ENCODE results near the gene GRID1. TPM values are rescaled to one million over a fixed set of nuclear protein-coding genes. Genes with fewer than 3 reads are reported as not detected.
"Not testable (repeated sequence)": the region's sequence is repeated elsewhere in the genome, so short reads cannot be mapped to it uniquely, and the experiment has no call there.

The GRID1 gene
- total and polyA plus RNA-seq, 2 donors, result 2.4 to 3.9 TPM

DNA sequence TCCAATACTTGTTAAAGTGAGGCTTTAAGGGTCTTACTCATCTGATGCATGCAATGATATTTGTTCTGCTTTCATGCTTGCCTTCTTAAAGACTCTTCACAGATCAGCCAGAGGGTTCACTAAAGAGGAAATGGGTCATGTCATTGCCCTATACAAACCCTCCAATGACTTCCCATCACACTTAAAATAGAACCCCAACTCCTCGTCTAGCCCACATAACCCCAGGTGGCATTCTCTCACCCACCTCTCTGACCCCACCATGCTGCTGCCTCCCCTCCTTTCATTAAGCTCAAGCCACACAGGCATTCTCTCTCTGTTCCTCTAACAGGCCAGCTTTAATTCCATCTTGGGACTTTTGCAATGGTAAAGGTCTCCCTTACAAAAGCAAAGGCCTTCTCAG, 253.6 kb downstream of the GRID1 start:
- 51% methylated on average over 1 of the region's 1 CpG for WGBS
- Histone ChIP-seq H3K27ac (ENCODE audit: low read depth) (no peak overlapping the region), H3K4me3 (ENCODE audit: low read depth, low read length) (no peak overlapping the region), H3K4me1 (ENCODE audit: insufficient read depth) (no peaks in the 10 kb centered on the region), H3K36me3 (ENCODE audit: insufficient read depth) (no peaks in the 10 kb centered on the region)
- DNase-seq (ENCODE audit: extremely low spot score), result no peak

DNA sequence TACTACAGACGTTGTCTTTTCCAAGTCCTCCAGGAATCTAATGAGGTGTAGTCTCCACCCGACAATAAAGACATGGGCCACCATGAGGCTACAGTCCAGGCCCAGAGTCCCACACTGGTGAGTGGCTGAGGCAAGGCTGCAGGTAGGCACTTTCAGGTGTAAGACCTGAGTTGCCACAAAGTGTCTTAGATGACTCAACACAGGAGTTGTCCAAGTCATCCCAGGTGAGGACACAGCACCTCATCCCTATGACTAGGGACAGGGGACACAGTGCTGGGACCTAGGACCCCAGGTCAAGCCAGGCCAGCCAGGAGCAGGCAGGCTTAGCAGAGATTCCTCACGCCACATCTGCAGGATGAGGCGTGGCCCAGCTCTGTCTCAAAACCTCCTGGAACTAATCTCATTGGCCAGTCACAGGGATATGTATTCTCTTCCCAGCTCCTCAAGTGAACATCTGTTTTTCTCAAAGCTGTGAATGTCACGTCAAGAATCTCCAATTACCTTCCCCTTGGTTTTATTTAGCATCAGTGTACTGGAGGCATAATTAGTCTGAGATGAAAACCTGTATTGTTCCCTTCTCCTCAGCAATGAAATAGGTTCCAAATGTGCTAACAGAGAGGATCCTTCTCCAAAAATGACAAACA, 254.6 kb downstream of the GRID1 start:
- DNase-seq (ENCODE audit: extremely low spot score), result no peak
- H3K36me3 ChIP-seq (ENCODE audit: insufficient read depth), result no peaks in the 10 kb centered on the region
- no peaks in the 10 kb centered on the region for H3K4me1 ChIP-seq (ENCODE audit: insufficient read depth)
- H3K4me3 ChIP-seq (ENCODE audit: low read depth, low read length), result no peak overlapping the region
- WGBS, result 63% methylated on average over 5 of the region's 5 CpGs
- no peak overlapping the region for H3K27ac ChIP-seq (ENCODE audit: low read depth)

DNA sequence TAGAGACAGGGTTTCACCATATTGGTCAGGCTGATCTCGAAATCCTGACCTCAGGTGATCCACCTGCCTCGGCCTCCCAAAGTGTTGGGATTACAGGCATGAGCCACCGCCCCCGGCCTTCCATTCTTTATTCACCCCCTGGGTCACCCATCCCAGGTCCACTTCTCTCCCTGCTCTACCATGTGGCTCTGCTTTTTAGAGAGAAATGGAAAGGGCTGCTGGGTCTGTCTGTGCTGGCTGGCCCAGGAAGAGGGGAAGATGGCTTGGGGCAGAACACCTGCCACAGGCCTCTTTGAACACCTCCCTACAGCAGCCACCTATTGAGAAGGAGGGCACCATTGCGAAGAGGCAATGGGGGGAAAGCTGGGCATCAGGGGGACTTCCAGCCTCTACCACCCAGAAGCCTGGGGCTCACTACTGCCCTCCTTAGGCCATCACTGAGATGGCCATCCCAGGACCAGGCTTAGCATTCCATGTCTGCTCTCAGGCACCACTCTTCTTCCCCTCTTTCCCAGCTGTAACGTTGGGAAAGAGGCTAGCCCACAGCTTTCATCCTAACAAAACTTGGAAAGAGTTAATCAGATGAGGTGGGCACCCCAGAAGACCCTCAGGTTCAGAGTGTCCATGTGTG, 256.3 kb downstream of the GRID1 start:
- DNase-seq (ENCODE audit: extremely low spot score), result no peak
- no peak overlapping the region for H3K27ac ChIP-seq (ENCODE audit: low read depth)
- H3K36me3 ChIP-seq (ENCODE audit: insufficient read depth), result no peaks in the 10 kb centered on the region
- no peak overlapping the region for H3K4me3 ChIP-seq (ENCODE audit: low read depth, low read length)
- 78% methylated on average over 6 of the region's 6 CpGs for WGBS
- H3K4me1 ChIP-seq (ENCODE audit: insufficient read depth), result no peaks in the 10 kb centered on the region

DNA sequence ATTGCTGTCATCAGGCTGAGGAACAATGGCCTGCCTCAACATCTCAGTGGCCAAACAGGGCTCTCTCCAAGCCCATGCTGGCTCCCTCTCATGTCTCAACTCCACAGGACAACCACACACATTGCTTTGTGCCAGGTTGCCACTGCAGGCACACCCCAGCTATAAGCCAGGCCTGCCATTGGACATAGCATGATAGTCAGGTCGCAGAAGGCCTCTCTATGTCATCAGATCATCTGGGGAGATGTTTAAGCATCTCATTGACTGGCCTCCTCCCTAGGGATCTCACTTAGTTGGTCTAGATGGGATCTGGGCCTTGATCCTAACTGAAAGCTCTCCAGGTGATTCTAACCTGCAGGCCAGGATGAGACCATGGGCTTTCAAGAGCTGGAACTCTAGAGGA, 257.2 kb downstream of the GRID1 start:
- 83% methylated on average over 1 of the region's 1 CpG for WGBS

DNA sequence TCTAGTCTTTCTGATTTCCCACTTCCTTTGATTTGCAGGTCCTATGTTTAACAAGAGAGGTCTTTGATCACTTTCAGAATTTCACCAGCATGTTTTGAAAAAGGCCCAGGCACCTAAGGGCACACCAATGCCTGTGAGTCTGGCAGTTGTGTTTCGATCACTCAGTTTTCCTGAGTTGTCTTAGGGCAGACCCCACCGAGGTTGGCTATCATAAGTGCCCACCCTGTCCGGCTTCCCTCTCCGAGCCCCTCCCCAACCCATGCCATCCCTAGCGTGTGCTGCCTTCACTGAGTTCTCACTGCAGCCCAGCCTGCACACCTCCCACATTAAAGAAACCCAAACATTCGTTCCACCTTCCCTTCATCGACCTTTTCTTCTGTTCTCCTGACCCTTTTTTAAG, 257.9 kb downstream of the GRID1 start:
- WGBS, result 79% methylated on average over 7 of the region's 7 CpGs
- Histone ChIP-seq H3K27ac (ENCODE audit: low read depth) (no peak overlapping the region), H3K4me3 (ENCODE audit: low read depth, low read length) (no peak overlapping the region), H3K36me3 (ENCODE audit: insufficient read depth) (no peaks in the 10 kb centered on the region), H3K4me1 (ENCODE audit: insufficient read depth) (no peaks in the 10 kb centered on the region)
- DNase-seq (ENCODE audit: extremely low spot score), result no peak

More for the DNA sequence above, 257.2 kb downstream of the GRID1 start:
- Histone ChIP-seq H3K4me3 (ENCODE audit: low read depth, low read length) (no peak overlapping the region), H3K4me1 (ENCODE audit: insufficient read depth) (no peaks in the 10 kb centered on the region), H3K36me3 (ENCODE audit: insufficient read depth) (no peaks in the 10 kb centered on the region), H3K27ac (ENCODE audit: low read depth) (no peak overlapping the region)
- DNase-seq (ENCODE audit: extremely low spot score), result no peak

DNA sequence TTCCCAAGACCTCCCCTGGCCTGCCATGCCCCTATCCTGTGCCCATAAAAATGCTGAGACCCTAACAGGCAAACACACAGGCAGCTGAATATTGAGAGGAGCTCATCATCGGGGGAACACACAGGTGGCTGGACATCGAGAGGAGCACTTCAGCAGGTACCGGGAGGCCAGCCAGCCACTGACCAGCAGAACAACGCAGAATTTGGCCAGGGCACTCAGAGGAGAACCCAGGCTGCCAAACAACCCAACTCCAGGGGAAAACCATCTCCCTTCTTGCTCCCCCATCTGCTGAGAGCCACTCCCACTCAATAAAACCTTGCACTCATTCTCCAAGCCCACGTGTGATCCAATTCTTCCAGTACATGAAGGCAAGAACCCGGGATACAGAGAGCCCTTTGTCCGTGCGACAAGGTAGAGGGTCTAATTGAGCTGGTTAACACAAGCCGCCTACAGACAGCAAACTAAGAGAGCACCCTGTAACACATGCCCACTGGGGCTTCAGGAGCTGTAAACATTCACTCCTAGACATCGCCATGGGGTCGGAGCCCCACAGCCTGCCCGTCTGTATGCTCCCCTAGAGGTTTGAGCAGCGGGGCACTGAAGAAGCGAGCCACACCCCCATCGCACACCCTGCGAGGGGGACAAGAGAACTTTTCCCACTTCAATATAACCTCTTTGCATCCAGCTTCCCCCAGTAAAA, 258.8 kb downstream of the GRID1 start:
- 68% methylated on average over 16 of the region's 16 CpGs for WGBS
- H3K4me3 ChIP-seq (ENCODE audit: low read depth, low read length); DNase-seq (ENCODE audit: extremely low spot score); H3K27ac ChIP-seq (ENCODE audit: low read depth); H3K36me3 ChIP-seq (ENCODE audit: insufficient read depth); H3K4me1 ChIP-seq (ENCODE audit: insufficient read depth): not testable (repeated sequence)

DNA sequence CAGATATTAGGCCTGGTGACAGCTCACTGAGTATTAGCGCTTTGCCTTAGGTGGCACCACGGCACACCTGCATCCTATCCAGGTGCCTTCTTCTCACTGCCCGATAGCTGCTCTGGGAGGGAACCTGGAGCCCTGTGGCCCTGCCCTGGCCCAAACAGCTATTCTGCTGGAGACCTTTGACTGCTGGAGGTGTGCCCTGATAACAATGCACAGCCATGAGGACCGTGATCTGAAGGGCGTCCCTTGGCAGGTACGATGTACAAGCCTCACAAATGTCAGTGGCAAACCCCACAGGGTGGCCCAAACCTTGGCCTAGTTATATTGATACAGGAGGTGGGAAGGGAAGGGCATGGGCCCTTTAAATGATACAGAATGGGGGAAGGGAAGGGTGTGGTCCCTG, 259.5 kb downstream of the GRID1 start:
- DNase-seq (ENCODE audit: extremely low spot score), result no peak
- 95% methylated on average over 6 of the region's 6 CpGs for WGBS

DNA sequence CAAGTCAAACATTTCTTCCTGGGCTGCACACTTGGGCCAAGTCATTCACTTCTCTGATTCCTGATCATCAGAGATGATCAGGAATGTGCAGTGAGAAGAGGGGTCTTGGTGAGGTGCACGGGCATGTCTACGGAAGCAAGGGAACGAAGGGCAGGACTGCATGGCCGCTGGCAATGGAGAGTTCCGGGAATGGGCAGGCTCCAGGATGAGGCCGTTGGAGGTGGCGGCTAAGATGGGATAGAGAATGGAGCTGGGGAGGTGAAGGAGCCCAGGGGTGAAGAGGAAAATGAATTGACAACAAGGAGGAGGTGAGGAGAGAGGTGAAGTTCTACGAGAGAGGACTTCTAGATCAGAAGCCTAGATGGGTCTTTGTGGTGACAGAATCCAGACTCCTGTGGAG, 260.0 kb downstream of the GRID1 start:
- 92% methylated on average over 8 of the region's 8 CpGs for WGBS
- Histone ChIP-seq H3K4me3 (ENCODE audit: low read depth, low read length) (no peak overlapping the region), H3K27ac (ENCODE audit: low read depth) (no peak overlapping the region), H3K36me3 (ENCODE audit: insufficient read depth) (no peaks in the 10 kb centered on the region), H3K4me1 (ENCODE audit: insufficient read depth) (no peaks in the 10 kb centered on the region)
- no peak for DNase-seq (ENCODE audit: extremely low spot score)

More for the DNA sequence above, 259.5 kb downstream of the GRID1 start:
- no peak overlapping the region for H3K27ac ChIP-seq (ENCODE audit: low read depth)
- no peak overlapping the region for H3K4me3 ChIP-seq (ENCODE audit: low read depth, low read length)
- no peaks in the 10 kb centered on the region for H3K4me1 ChIP-seq (ENCODE audit: insufficient read depth)
- no peaks in the 10 kb centered on the region for H3K36me3 ChIP-seq (ENCODE audit: insufficient read depth)

DNA sequence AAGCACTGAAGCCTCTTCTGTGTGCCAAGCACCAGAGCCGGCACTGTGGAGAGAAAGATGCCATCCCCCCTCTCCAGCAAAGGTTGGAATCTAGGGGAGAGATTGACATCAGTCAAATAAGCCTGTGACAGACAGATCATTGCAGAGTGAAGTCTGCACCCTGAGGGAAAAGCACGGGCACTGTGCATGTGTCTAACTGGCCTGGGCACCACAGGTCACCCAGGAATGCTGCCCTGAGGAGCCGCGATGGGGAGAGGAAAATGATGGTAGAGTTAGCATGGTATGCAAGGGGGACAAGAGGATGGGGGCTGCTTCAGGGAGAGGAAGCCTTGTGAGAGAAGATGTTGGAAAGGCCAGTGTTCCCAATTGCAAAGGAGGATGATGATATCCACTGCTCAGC, 261.0 kb downstream of the GRID1 start:
- no peak for DNase-seq (ENCODE audit: extremely low spot score)
- H3K4me3 ChIP-seq (ENCODE audit: low read depth, low read length), result no peak overlapping the region
- WGBS, result 90% methylated on average over 4 of the region's 4 CpGs
- no peak overlapping the region for H3K27ac ChIP-seq (ENCODE audit: low read depth)
- no peaks in the 10 kb centered on the region for H3K4me1 ChIP-seq (ENCODE audit: insufficient read depth)
- H3K36me3 ChIP-seq (ENCODE audit: insufficient read depth), result no peaks in the 10 kb centered on the region

DNA sequence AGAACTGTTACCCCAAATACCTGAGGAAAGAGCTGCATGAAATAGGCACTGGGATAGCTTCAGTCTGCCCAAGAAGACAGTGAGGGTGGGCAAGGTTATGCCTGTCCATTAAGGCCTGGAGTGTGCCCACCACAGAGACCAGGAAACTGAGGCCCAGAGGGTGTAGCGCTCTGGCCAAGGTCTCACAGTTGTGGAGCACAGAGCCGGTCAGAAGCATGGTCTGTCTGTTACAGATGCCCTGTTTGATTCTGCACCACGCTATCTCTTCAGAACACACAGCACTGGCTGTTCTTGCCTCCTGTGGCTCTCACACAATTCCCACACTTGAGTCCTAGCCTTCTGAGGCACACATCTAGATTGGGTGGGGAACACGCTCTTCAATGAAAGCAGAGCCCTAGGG, 261.4 kb downstream of the GRID1 start:
- H3K36me3 ChIP-seq (ENCODE audit: insufficient read depth), result no peaks in the 10 kb centered on the region
- H3K4me3 ChIP-seq (ENCODE audit: low read depth, low read length), result no peak overlapping the region
- DNase-seq (ENCODE audit: extremely low spot score), result no peak
- WGBS, result 87% methylated on average over 4 of the region's 4 CpGs
- H3K4me1 ChIP-seq (ENCODE audit: insufficient read depth), result no peaks in the 10 kb centered on the region
- no peak overlapping the region for H3K27ac ChIP-seq (ENCODE audit: low read depth)

DNA sequence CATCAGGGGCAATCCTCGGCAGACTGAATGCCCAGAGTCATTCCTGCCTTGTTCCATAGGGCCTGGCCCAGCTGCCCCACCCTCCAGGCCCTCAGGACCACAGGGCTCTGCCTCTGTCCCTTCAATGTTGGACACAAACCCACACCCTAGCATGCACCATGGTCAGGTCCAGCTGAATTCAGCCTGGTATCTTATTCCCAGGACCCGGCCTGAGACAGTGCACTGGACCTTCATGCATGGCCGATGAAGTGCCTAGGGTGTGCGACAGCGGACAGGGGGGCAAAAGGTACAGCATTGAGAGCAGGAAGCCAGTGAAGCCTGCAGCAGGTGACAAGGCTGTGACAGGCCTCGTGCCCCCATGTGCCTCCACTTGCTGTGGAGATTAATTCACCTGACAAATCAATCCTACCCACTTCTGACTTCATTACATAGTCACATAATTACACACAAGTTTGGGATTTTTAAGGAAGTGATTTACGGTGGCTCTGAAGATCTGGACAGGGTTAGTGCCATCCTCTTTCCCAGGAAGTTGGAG, 261.9 kb downstream of the GRID1 start:
- Histone ChIP-seq H3K27ac (ENCODE audit: low read depth) (no peak overlapping the region), H3K4me1 (ENCODE audit: insufficient read depth) (no peaks in the 10 kb centered on the region), H3K4me3 (ENCODE audit: low read depth, low read length) (no peak overlapping the region), H3K36me3 (ENCODE audit: insufficient read depth) (no peaks in the 10 kb centered on the region)
- DNase-seq (ENCODE audit: extremely low spot score), result no peak
- WGBS, result 90% methylated on average over 7 of the region's 7 CpGs

DNA sequence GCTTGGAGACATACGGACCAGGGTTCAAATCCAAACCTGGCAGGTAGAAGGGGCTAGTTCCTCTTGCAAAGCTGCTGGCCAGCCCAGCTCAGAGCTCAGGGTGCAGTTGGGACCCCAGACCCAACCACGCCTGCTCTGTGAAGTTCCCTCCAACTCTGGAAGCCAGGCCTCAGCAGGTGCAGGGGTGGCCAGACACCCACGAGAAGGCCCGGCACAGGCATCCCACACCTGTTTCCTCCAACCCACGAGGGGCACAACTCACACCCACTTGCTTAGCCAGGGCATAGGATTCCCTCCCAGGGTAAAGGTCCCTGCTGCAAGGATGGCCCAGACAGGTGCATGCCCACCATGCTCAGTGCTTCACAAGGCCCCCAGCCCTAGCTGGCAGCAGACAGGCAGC, 262.4 kb downstream of the GRID1 start:
- 86% methylated on average over 5 of the region's 5 CpGs for WGBS
- H3K4me3 ChIP-seq (ENCODE audit: low read depth, low read length), result no peak overlapping the region
- no peaks in the 10 kb centered on the region for H3K36me3 ChIP-seq (ENCODE audit: insufficient read depth)
- no peaks in the 10 kb centered on the region for H3K4me1 ChIP-seq (ENCODE audit: insufficient read depth)
- DNase-seq (ENCODE audit: extremely low spot score), result no peak
- no peak overlapping the region for H3K27ac ChIP-seq (ENCODE audit: low read depth)

DNA sequence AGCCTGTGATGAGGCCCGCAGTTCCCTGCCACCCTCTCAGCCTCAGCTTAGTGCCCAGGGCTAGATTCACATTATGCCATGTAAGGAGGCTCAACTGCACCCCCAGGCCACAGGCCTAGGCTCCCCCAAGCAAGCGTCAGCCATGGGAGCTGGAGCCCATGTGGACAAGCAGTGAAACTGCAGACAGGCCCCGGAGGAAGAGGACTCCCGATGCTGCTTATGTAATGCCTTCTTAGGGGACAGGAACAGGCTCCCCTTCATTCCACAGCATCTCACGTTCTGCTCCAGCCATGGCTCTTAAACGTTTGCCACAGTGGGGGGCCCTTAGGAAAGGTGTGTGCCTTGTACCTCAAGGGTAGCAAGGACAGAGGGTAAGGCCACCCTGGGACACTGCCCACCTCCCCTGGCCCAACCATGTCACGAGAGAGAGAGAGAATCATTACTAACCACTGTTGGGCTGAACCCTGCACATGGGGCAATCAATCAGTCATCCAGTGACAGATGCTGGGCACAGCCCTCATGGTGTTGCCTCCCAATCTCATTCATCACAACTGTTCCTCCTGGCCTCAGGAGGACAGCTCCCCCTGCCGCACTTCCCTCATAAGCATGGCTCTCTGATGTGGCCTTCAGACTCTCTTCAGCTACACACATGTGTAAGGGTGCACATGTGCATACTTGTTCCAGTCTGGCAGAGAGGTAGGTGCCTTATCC, 263.0 kb downstream of the GRID1 start:
- no peak overlapping the region for H3K4me3 ChIP-seq (ENCODE audit: low read depth, low read length)
- H3K27ac ChIP-seq (ENCODE audit: low read depth), result no peak overlapping the region
- H3K36me3 ChIP-seq (ENCODE audit: insufficient read depth), result no peaks in the 10 kb centered on the region
- no peaks in the 10 kb centered on the region for H3K4me1 ChIP-seq (ENCODE audit: insufficient read depth)
- 71% methylated on average over 8 of the region's 8 CpGs for WGBS
- no peak for DNase-seq (ENCODE audit: extremely low spot score)

Measured in urinary bladder (tissue), 4 donors.